RWPE2 (cell line): ENCODE measurements around the gene OR8A1.

Experiments
- ATAC-seq: fragments of 200-7000 bp; cut with Tn5 transposase; 3 replicates; pipeline ENCODE4 v1.9.1; 2021; ENCODE audit warnings: low read depth
- DNase-seq: peaks from one replicate; pipeline ENCODE4 v3.0.0-alpha.2; 2020; ENCODE audit warnings: low spot score
- H3K27ac ChIP-seq: fragments of 450-650 bp; 2 replicates; pipeline ENCODE4 v1.5.1; 2017; ENCODE audit warnings: mild to moderate bottlenecking; ENCODE audit not compliant: poor library complexity, severe bottlenecking
- H3K27me3 ChIP-seq: fragments of 250-450 bp; sonication (Bioruptor Pico); 2 replicates; pipeline ENCODE4 v1.5.1; 2021; ENCODE audit warnings: mild to moderate bottlenecking, moderate library complexity; ENCODE audit not compliant: insufficient read depth, poor library complexity, severe bottlenecking
- H3K36me3 ChIP-seq: fragments of 250-450 bp; sonication (Bioruptor Pico); 2 replicates; pipeline ENCODE4 v1.5.1; 2020; ENCODE audit warnings: low read depth, mild to moderate bottlenecking, moderate library complexity
- H3K4me1 ChIP-seq: fragments of 250-450 bp; sonication (Bioruptor Pico); 2 replicates; pipeline ENCODE4 v1.5.1; 2021; ENCODE audit warnings: mild to moderate bottlenecking, moderate library complexity; ENCODE audit not compliant: insufficient read depth, poor library complexity, severe bottlenecking
- H3K4me3 ChIP-seq: fragments of 250-450 bp; sonication (Bioruptor Pico); 2 replicates; pipeline ENCODE4 v1.5.1; 2021; ENCODE audit warnings: mild to moderate bottlenecking, moderate library complexity; ENCODE audit not compliant: severe bottlenecking
- H3K9me3 ChIP-seq: fragments of 250-450 bp; sonication (Bioruptor Pico); 2 replicates; pipeline ENCODE4 v1.5.1; 2021; ENCODE audit warnings: mild to moderate bottlenecking, moderate library complexity; ENCODE audit not compliant: severe bottlenecking
- CTCF ChIP-seq: fragments of 450-650 bp; IDR thresholded peaks from one replicate; pipeline ENCODE4 v1.5.1; 2017; ENCODE audit warnings: mild to moderate bottlenecking, moderate library complexity; ENCODE audit not compliant: poor library complexity, severe bottlenecking

Gene OR8A1

GRCh38 chr11:124551189-124551588 is 18.6 kb upstream of the OR8A1 start:
- DNase-seq (no peak), ATAC-seq (no peak)
- Histone ChIP-seq H3K4me3 (no peak overlapping the region), H3K9me3 (peaks cover 2% of the 10 kb centered on the region), H3K27me3 (peaks cover 5% of the 10 kb centered on the region), H3K27ac (no peak overlapping the region), H3K4me1 (no peaks in the 10 kb centered on the region), H3K36me3 (no peaks in the 10 kb centered on the region)
- no peak for TF ChIP-seq CTCF

GRCh38 chr11:124551987-124552386 is 17.8 kb upstream of the OR8A1 start:
- Histone ChIP-seq H3K4me1 (no peaks in the 10 kb centered on the region), H3K27ac (no peak overlapping the region), H3K9me3 (peaks cover 2% of the 10 kb centered on the region), H3K27me3 (peaks cover 3% of the 10 kb centered on the region), H3K36me3 (no peaks in the 10 kb centered on the region), H3K4me3 (no peak overlapping the region)
- no peak for ATAC-seq
- DNase-seq: no peak
- TF ChIP-seq CTCF: no peak

GRCh38 chr11:124556828-124557227 is 13.0 kb upstream of the OR8A1 start:
- Histone ChIP-seq H3K27ac (no peak overlapping the region), H3K4me3 (no peak overlapping the region), H3K4me1 (no peaks in the 10 kb centered on the region), H3K9me3 (no peaks in the 10 kb centered on the region), H3K36me3 (no peaks in the 10 kb centered on the region), H3K27me3 (peaks cover 9% of the 10 kb centered on the region)
- DNase-seq (no peak), ATAC-seq (no peak)
- TF ChIP-seq CTCF: no peak

GRCh38 chr11:124570160-124570559 is 363 bp downstream of the OR8A1 start:
- Histone ChIP-seq H3K27me3 (no peaks in the 10 kb centered on the region), H3K27ac (no peak overlapping the region), H3K4me1 (no peaks in the 10 kb centered on the region), H3K9me3 (no peaks in the 10 kb centered on the region), H3K36me3 (no peaks in the 10 kb centered on the region), H3K4me3 (no peak overlapping the region)
- DNase-seq: no peak
- no peak for ATAC-seq
- no peak for TF ChIP-seq CTCF

- H3K4me1 ChIP-seq: no peaks in the 10 kb centered on the region
- H3K27ac ChIP-seq: no peak overlapping the region
- no peak for ATAC-seq
- no peak for DNase-seq
- no peak for TF ChIP-seq CTCF
- no peak overlapping the region for H3K4me3 ChIP-seq
- H3K36me3 ChIP-seq: no peaks in the 10 kb centered on the region
- no peaks in the 10 kb centered on the region for H3K27me3 ChIP-seq
- H3K9me3 ChIP-seq: no peaks in the 10 kb centered on the region
These were observed 8.1 kb downstream of the OR8A1 start for GRCh38 chr11:124577716-124578427.
